Stimulated activated CD4-positive, alpha-beta T cell treated with anti-CD3 and anti-CD28 coated beads, Interleukin-1b, Interleukin-23, amount 100 ng/mL, for 48 hours (primary cell): Measurements from ENCODE around the gene SMAD6.

ENCODE experiments used
- DNase-seq: peaks from one replicate; pipeline ENCODE4 v3.0.0-alpha.2; 2020

Gene SMAD6

DNA sequence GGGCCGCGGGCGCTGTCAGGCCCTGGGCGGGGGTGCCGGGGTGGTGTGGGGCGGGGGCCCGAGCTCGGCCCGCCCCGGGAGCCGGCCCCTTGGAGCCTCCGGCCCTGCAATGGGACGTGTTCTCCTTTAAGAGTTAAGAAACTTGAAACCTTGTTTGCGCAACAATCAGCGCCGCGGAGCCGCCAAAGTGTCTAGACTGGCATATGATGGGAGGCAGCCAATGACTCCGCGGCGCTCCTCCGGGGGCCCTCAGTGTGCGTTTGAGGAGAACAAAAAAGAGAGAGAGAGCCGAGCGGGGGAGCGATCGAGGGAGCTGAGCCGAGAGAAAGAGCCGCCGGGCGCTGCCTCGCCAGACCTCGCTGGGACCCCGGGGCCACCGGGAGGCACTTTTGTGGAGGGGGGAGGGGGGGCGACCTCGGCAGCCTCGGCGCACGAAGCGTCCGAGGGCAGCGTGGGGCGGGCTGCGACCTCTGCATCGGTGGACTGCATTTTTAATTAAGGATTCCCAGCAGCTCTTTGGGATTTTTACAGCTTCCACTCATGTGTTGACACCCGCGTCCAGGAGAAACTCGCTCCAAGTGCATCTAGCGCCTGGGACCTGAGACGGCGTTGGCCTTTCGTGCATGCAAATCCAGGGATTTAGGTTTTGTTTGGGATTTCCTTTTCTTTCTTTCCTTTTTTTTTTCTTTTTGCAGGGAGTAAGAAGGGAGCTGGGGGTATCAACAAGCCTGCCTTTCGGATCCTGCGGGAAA lies at the start of gene SMAD6:
Gene SMAD6, plus strand, starts transcription at position 202 of the 752 bp plus-strand sequence. CDS start 1,023 bp downstream, outside the sequence.
- DNase-seq = peak; percentile 85

DNA sequence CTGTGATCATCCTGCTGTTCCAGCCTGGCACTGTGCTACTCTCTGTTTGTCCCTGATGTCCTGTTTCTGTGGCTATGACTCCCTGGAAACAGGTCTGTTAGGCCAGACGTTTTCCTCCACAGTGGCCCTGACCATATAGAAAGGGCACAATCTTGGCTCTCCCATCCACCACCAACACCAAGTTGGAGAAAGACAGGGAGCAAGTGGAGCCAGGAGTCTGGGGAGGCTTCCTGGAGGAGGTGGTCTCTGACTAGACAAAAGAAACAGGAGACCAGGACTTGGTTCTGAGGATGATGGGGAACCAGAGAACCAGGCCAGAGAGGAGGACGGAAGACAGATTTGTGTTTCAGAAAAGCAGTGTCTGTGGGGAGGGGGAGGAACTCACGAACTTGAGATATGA lies 49.2 kb upstream of the SMAD6 start:
- DNase-seq = no peak

DNA sequence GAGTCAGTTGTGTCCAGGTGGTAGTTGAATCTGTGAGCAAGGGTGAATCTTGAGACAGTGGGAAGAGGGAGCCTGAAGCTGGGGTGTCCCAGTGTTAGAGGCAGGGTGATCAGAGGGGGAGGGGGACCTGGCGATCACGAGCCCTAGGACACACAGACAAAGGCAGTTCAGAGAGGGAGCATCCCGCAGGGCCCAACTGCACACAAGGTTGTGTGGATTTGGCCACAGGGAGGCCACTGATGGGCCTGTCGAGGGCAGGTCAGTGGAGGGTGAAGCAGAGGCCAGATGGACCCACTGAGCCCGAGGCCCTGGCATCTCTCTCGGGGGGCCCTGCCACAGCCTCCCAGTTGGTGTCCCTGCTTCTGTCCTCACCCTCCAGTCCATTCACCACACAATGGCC lies 48.6 kb upstream of the SMAD6 start:
- no peak for DNase-seq

DNA sequence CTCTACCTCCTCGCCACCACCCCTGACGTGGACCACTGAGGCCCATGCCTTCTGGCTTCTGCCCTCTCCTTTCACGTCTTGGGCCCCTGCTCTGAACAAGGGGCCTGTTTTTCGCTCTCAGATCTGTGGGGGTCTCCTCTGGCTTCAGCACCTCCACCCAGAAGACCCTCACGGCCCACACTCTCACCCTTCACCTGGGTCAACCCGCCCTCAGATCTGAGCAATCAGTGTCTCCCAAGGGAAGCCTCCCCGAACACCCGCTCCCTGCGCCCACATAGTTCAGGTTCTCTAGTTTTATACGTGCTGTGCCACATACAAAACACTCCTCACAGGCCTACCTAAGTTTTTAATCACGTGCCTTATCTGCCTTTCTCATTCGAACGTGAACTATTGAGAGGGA lies 48.2 kb upstream of the SMAD6 start:
- DNase-seq = no peak

DNA sequence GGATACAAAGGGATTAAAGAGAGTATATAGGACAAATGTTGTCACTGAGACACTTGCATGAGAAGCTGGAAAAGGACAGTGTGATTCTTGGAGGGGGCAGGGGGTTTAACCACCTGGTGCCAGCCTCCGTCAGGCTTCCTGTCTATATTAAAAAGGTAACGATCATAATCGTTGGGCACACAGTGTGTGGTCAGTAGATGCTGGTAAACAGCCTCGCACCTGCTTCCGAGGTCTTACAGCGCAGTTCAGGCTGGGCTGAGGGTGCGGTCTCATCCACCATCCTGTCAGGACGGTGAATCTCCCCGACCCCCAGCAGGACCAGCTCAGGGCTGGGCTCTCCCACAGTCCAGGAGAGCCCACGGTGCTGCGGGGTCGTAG lies 47.7 kb upstream of the SMAD6 start:
- DNase-seq = no peak

DNA sequence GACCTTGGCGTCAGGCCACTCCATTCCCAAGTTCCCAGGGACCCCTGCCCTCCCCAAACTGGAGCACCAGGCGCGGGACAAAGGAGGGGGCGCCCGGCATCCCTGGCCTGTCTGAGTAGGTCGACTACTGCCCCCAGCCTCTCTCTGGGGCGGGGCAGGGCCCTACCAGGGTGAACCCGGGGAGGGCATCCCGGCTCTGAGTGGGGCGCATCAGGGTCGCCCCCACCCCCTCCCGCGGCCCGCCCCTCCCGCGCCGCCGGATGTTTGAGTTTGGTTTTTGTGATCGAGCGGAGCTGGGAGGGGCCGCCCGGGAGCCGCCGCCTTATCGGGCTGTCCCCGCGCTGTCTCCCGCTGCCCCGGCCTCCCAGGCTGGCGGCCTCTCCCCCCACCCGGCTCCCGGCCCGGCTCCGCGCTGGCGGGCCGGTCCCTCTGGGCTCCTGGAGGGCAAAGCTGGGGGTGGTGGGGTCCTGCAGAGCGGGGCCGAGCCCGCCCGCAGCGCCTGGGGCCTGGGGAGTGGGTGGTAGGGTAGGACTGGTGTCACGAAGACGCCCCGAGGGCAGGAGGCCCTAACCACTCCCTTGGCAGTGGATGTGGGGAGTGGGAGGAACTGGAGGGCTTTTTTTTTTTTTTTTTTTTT lies 47.2 kb upstream of the SMAD6 start:
- no peak for DNase-seq

DNA sequence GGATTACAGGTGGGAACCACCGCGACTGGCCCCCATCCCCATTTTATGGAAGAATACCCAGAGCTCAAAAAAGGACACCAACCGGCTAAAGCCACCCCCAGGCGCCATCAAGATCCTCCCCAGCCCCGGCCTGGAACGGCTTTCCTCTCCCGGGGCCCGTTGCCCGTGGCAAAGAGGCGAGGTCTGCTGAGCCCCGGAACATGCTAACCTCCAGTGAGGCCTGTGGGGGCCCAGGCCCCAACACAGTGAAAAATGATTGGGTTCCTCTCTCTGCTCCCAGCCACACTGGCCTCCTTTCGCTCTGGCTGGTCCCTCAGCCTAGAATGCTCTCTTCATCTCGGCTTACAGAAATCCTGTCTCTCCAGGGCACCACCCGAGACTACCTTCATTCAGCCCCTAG lies 46.5 kb upstream of the SMAD6 start:
- DNase-seq = no peak

DNA sequence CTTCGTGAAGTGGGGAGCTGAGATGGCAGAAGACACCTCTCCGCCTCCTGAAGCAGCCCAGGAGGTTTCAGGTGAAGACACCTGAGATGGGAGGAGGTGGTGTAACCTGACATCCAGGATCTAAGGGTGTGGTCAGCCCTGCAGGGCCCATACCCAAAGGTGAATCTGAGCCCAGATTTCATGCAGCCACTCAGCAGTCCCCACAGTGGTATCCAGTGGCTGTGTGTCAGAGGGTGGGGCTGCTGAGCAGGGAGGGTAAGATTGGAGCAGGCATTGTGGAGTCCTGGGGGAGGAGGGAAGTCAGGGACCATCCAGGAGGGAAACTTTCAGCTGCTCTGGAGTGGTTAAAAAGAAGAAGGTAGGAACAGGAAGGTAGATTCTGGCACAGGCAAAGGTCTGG lies 46.0 kb upstream of the SMAD6 start:
- no peak for DNase-seq

DNA sequence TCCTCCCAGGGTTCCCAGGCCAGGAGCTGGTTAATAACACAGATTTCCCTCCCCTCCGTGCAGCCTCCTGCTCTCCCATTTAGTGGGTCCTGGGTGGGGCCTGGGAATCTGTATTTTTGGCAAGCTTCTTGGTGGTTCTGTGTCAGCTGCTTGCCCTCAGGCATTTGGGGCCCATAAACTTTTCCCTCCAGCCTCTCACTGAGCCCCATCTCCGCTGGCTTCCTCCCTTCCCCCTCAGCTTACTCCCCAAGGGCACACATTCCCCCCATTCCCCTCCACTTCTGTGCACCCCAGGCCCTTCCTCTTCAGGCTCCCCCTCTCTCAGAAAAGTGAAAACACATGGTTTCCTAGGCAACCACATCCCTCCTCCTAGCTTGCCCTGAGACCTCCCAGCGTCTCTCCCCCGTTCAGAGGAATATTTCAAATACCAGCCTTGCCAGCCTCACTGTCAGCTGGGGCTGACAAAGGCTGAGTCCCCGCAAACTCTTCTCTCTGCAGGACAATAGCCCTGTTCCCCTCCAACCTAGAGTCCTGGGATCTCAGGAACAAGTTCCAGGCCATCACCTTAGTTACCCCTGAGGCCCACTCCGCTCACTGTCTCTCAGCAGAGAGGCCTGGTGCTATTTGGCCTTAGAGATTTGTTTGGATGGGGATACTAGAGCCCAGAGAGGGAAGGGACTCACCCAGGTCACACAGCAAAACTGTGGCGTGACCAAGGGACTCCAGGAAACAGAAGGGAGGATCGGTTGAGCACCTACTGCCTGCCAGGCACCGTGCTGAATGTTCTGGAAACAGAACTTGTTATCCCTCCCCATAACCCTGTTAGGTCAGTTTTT lies 44.6 kb upstream of the SMAD6 start:
- DNase-seq = no peak

DNA sequence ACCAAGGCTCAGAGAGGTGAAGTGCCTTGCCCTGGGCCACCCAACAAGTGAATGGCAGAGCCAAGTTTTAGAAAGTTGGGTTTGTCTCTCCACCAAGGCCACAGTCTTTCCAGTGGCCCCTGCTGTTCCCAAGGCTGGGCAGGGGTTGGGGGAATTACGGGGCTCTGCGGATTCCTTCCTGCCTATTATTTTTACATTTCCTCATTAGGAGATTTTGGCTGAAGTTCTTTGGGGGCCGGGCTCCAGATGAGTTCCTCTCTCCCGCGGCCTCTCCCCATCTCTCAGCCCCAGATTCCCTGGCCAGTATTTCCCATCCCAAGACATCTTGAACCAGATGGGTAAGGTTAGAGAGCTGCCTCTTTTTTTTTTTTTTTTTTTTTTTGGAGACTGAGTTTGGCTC lies 44.0 kb upstream of the SMAD6 start:
- no peak for DNase-seq

DNA sequence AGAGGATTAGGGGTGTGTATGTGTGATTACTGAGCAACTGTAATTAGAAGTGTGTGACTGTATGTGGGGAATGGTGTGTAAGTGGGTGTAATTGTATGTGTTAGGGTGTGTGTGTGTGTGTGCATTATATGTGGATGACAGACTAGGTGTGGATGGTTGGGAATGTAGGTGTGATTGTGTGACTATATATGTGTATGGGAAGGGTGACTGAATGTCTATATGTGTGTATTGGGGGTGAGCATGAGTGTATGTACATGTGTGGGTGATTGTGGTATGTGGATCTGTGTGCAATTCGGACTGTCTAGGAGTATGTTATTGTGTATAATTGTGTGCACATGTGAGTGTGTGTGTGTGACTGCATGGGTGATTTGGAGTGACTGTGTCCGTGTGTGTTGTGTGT lies 43.2 kb upstream of the SMAD6 start:
- DNase-seq = no peak

DNA sequence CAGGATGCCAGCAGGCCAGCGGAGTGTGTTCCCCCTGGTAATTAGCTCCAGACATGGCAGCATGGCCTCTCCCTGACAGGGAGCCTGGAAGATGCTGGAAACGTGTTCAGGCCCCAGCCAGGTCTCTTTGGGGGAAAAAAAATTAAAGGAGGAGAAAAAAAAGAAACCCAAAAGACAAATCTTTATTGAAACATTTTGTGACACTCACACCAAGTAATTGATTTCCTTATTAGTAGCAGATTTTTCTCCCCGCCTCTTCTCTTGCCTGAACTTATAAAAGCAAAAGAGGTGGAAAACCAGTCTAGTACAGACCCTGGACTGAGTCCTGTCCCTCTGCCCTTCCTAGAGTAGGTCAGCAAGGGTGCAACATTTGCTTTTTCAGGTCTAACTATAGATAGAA lies 42.7 kb upstream of the SMAD6 start:
- no peak for DNase-seq

DNA sequence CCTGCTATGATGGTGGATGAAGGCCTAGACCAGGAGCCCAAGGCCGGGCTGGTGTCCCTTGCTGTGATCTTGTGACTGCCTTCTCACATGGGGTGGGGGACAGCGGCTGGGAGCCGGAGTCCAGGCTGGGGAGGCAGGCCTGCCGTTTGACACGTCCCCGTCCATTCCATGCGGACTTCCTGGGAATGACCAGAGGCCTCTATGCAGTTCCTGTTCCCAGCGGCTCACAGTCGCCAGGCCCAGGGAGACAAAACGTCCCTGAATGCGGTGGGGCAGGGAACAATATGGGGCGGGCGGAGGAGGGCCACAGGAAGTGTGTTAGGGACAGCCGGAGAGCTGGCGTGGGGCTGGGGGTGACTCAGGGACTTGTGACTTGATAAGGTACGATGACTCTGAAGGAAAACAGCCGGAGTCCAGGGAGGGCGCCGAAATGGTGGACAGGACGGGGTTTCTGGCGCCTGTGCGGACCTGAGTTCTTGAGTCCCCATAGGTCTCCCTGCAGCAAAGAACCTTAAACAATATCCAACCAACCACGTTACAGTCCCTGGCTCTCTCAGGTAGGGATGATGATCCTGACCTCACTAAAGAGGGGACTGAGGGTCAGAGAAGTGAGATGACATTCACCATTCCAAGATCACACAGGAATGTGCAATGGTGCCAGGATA lies 40.5 kb upstream of the SMAD6 start:
- DNase-seq = no peak

DNA sequence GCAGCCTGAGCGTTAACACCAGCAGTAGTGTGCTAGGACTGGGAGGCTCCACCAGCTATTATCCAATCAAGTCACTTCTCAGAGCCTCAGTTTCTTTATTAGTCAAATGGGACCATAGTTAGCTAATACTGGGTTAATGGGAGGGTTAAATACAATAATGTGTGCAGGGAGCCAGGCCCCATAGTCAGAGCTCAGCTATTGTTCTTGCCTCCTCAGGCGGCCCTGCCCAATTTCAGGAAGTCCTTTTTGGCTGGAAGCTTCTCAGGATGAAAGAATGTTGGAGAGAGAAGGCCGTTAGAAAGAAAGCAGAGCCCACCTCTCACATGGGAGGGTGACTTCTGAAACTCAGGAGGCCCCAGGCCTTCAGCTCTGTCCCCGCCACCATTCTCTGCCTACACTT lies 39.5 kb upstream of the SMAD6 start:
- DNase-seq = no peak

DNA sequence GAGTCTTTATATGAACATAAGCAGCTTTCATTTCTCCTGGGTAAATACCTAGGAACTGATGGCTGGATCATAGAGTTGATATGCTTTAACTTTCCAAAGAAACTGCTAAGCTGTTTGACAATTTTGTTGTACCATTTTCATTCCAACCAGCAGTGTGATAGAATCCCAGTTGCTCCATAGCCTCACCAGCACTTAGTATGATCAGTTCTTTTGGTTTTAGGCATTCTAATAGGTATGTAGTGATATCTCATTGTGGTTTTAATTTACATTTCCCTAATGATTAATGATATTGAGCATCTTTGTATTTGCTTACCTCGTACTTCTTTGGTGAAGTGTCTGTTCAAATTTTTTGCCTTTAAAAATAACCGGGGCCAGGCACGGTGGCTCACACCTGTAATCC lies 38.4 kb upstream of the SMAD6 start:
- no peak for DNase-seq

DNA sequence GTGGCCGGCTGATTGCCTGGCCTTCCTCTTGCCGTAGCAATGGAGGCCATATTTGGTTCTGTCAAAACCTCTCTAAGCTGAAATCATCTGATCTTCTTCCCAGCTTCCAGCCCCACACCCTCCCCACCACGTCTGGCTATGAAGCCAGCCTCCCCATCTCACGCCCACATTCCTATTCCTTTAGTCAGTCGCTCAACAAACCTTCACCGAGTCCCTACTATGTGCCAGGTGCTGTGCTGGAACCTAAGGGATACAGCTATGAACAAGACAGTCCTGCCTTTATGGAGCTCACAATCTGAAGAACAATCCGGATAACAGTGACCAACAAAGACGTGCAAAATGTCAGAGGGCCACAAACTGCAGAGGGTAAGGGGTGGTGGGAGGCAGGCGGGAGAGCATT lies 31.9 kb upstream of the SMAD6 start:
- no peak for DNase-seq

DNA sequence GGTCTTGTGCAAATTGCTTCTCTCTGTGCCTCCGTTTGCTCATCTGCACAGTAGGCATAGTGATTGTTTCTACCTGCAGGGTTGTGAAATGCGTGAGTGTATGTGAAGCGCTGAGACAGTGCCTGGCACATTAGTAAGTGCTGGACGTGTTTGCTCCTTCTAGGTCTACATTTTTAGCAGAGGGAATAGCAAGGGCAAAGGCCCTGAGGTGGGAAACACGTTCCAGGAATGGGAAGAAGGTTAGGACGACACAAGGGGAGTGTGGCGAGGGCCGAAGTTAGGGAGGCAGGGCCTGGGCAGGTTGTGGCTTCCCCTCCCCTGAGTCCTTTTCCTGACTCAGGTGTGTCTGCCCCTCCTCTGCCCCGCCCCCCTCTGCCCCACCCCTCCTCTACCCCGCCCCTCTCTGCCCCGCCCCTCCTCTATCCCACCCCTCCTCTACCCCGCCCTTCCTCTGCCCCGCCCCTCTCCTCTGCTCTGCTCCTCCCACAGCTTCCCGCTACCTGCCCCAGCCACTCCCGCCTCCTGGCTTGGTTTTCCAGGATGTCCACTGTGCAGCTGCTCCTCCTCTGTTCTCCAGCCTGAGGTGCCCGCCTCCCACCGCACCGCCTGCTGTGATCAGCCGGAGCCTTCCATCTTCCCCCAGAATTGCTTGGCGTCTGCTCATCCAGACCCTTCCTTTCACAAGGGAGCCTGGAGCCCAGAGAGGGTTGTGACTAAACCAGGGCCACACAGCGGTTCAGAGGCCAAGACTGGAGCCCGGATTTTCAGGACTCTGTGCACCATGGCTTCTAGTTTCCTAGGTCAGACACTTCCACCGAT lies 31.1 kb upstream of the SMAD6 start:
- DNase-seq = no peak

DNA sequence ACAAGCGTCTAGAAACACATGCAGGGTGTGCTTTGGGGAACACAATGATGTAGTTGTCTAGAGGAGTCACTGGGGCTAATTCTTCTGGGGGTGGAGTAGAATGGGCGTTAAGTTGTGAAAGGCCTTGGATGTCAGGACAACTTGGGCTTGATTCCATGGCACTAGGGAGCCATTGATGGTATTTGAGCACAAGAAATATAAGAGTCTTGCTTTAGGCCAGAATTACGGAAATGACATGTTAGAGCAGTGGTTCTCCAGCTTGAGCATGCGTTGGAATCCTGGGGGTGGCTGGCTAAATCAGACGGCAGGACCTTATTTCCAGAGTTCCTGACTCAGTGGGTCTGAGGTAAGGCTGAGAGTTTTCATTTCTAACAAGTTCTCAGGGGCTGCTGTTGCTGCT lies 29.2 kb upstream of the SMAD6 start:
- DNase-seq = no peak

DNA sequence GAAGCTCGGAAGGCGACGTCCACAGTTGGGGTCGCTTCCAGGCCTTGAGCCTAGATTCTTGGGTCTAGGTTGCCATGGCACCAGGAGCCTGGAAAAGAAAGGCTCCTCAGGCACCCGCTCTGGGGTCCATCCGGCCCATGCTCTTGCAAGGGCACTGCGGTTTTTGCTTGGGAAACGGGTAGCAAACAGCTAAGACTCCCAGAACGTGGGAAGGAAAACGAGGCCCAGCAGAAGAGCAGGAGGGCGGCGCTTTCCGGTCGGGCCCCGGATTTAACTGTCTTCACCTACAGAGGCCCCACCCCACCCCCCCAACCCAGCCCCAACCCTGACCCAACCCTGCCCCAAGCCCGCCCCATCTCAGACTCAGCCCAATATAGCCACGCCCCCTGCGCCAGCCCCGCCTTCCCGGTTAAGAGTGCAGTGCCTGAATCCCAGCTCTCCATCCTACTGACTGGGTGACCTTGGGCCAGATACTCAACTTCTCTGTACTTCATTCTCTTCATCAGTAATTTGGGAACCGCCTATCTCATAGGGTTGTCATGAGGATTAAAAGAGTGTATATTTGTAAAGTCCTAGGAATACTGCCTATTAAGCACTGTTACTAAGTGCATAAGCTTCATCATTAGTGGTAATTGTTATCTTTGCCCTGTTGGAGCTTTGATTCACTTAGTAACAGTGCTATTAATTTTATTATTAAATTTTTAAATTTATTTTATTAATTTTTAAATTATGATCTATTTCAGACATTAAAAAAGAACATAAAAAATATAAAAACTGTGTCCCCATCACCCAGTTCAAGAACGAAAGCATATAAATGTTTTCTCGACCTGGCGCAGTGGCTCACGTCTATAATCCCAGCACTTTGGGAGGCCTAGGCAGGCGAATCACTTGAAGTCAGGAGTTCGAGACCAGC lies 28.4 kb upstream of the SMAD6 start:
- peak; percentile 58 for DNase-seq

DNA sequence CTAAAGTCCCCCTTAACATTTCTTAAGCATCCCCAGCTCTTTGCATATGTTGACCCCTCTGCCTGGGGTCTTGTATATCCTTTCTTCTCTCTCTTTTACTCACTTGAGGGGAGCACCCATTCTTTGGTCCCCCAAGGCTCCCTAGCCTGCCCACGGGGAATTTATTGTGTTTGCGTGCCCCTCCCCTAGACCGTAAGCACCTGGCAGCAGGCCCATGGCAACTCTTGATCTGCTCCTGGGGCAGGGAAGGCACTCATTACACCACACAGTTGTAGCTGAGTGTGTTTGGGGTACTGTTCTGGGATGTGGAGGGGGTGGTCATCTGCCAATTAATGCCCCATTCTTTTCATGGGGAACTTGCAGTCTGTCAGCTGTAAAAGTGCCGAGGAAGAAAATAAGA lies 27.3 kb upstream of the SMAD6 start:
- DNase-seq = no peak

DNA sequence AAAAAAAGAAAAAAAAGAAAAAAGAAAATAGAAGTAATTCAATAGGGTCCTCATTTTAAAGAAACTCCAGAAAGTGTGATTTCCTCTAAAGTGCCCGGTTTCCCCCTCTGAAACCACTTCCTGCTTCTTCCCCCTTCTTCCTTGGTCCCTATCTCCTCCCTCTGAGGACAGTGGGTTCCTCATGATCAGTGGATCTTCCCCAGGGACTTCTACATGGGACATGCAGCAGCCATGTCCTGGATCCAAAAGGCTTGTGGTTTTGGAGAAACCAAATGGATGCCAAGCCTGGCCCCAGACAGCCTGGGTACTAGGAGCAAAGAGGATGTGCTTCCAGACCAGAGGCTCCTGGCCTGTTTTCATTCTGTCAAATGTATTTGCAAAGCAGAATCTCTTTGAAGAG lies 26.6 kb upstream of the SMAD6 start:
- no peak for DNase-seq
